ENCODE results near the gene CCDC187. TPM values are rescaled to one million over a fixed set of nuclear protein-coding genes. Genes with fewer than 3 reads are reported as not detected.

CCDC187 gene
- total RNA-seq, 2 experiments from 2014 or later: 0.07 TPM; not detected in 1

GRCh38 chr9:136292591-136293448, 11.1 kb downstream of the CCDC187 start:
- no peak for TF ChIP-seq CTCF (IDR thresholded peaks at IDR 0.05)
- POLR2A ChIA-PET: no interaction called here
- CTCF ChIA-PET: no interaction called here
- H3K4me3 Mint-ChIP-seq: no peak overlapping the region
- no peak for ATAC-seq
- DNase-seq: no peak
- H3K27ac Mint-ChIP-seq: no peak overlapping the region
- H3K9me3 Mint-ChIP-seq: no peaks in the 10 kb centered on the region
- intact Hi-C loops (cut with micrococcal nuclease): no loop called here
- H3K27me3 Mint-ChIP-seq: no peaks in the 10 kb centered on the region
- no peaks in the 10 kb centered on the region for H3K36me3 Mint-ChIP-seq (ENCODE audit: low read depth)
- H3K4me1 Mint-ChIP-seq (ENCODE audit: low read depth): no peaks in the 10 kb centered on the region

GRCh38 chr9:136292026-136292538, 11.8 kb downstream of the CCDC187 start:
- no peak for ATAC-seq
- Mint-ChIP-seq H3K9me3 (no peaks in the 10 kb centered on the region), H3K27ac (no peak overlapping the region), H3K27me3 (no peaks in the 10 kb centered on the region), H3K4me1 (ENCODE audit: low read depth) (no peaks in the 10 kb centered on the region), H3K36me3 (ENCODE audit: low read depth) (no peaks in the 10 kb centered on the region), H3K4me3 (no peak overlapping the region)
- DNase-seq: no peak
- ChIA-PET CTCF (no interaction called here), POLR2A (no interaction called here)
- intact Hi-C loops (cut with micrococcal nuclease): no loop called here
- TF ChIP-seq CTCF (IDR thresholded peaks at IDR 0.05): no peak

GRCh38 chr9:136291306-136292025, 12.4 kb downstream of the CCDC187 start:
- Mint-ChIP-seq H3K4me3 (no peak overlapping the region), H3K9me3 (no peaks in the 10 kb centered on the region), H3K4me1 (ENCODE audit: low read depth) (no peaks in the 10 kb centered on the region)

GRCh38 chr9:136290508-136291000, 13.3 kb downstream of the CCDC187 start:
- no peaks in the 10 kb centered on the region for H3K9me3 Mint-ChIP-seq
- DNase-seq: no peak
- H3K4me3 Mint-ChIP-seq: no peak overlapping the region
- no peaks in the 10 kb centered on the region for H3K36me3 Mint-ChIP-seq (ENCODE audit: low read depth)
- intact Hi-C loops (cut with micrococcal nuclease): no loop called here
- H3K27me3 Mint-ChIP-seq: no peaks in the 10 kb centered on the region
- no peak for ATAC-seq
- CTCF ChIA-PET: no interaction called here
- no peak for TF ChIP-seq CTCF (IDR thresholded peaks at IDR 0.05)
- H3K4me1 Mint-ChIP-seq (ENCODE audit: low read depth): no peaks in the 10 kb centered on the region
- H3K27ac Mint-ChIP-seq: no peak overlapping the region
- POLR2A ChIA-PET: no interaction called here

More at GRCh38 chr9:136291306-136292025, 12.4 kb downstream of the CCDC187 start:
- H3K36me3 Mint-ChIP-seq (ENCODE audit: low read depth): no peaks in the 10 kb centered on the region
- no peak overlapping the region for H3K27ac Mint-ChIP-seq
- CTCF ChIA-PET: no interaction called here
- no peaks in the 10 kb centered on the region for H3K27me3 Mint-ChIP-seq
- POLR2A ChIA-PET: no interaction called here
- no peak for ATAC-seq
- no peak for DNase-seq
- TF ChIP-seq CTCF (IDR thresholded peaks at IDR 0.05): no peak
- intact Hi-C loops (cut with micrococcal nuclease): no loop called here
